ENCODE results near the gene RNASE11. TPM values are rescaled to one million over a fixed set of nuclear protein-coding genes. Genes with fewer than 3 reads are reported as not detected.

Gene RNASE11
- polyA plus RNA-seq, 3 donors: not detected

- 33% methylated on average over 5 of the region's 5 CpGs for WGBS (ENCODE audit: insufficient coverage)
- H3K4me1 ChIP-seq (ENCODE audit: control insufficient read depth in 1 of 2, insufficient read depth in 2 of 2, low read length in 2 of 2): no peaks in the 10 kb centered on the region
- H3K4me3 ChIP-seq (replicated peaks in 1 of 3; ENCODE audit: low read depth in 2 of 3, low read length in 3 of 3): no peak overlapping the region
- H3K9ac ChIP-seq (ENCODE audit: insufficient read depth, low read length, poor library complexity, severe bottlenecking): no peak overlapping the region
- Mint-ChIP-seq H3K27ac (no peak overlapping the region), H3K4me3 (no peak overlapping the region), H3K9me3 (peaks cover 2 to 5% (median 4%) of the 10 kb centered on the region in 7 donors), H3K4me1 (peaks cover 13% of the 10 kb centered on the region), H3K36me3 (no peaks in the 10 kb centered on the region), H3K27me3 (ENCODE audit: low read depth in 3 of 3) (peaks cover 0 to 5% (median 4%) of the 10 kb centered on the region in 3 donors)
- no peaks in the 10 kb centered on the region for H3K79me2 ChIP-seq (ENCODE audit: insufficient read depth, low read length)
- no peaks in the 10 kb centered on the region for H3K9me3 ChIP-seq (replicated peaks in 1 of 2; ENCODE audit: control insufficient read depth in 1 of 2, insufficient read depth in 1 of 2, low read length in 2 of 2)
- intact Hi-C loops (cut with micrococcal nuclease): no loop called here
- H3K27ac ChIP-seq (ENCODE audit: low read depth in 1 of 2, low read length in 2 of 2): no peak overlapping the region
- no peaks in the 10 kb centered on the region for H4K20me1 ChIP-seq (ENCODE audit: insufficient read depth, low read length)
- H3K4me2 ChIP-seq (replicated peaks; ENCODE audit: extremely low read depth, low read length, poor library complexity, severe bottlenecking): no peak overlapping the region
- DNase-seq: no peak
- no peak for TF ChIP-seq CTCF (IDR thresholded peaks at IDR 0.05)
- H3K36me3 ChIP-seq (replicated peaks in 1 of 2; ENCODE audit: control insufficient read depth in 1 of 2, insufficient read depth in 2 of 2, low read length in 2 of 2): no peaks in the 10 kb centered on the region
- H3K27me3 ChIP-seq (ENCODE audit: control insufficient read depth in 2 of 2, insufficient read depth in 2 of 2, low read length in 2 of 2): no peaks in the 10 kb centered on the region
- no peak overlapping the region for H2AFZ ChIP-seq (ENCODE audit: insufficient read depth, low read depth, low read length, poor library complexity, severe bottlenecking)
Observed at GRCh38 chr14:20583908-20584307, 3.9 kb downstream of the RNASE11 start.

GRCh38 chr14:20583142-20583541 lies 4.7 kb downstream of the RNASE11 start:
- no peaks in the 10 kb centered on the region for H3K9me3 ChIP-seq (replicated peaks in 1 of 2; ENCODE audit: control insufficient read depth in 1 of 2, insufficient read depth in 1 of 2, low read length in 2 of 2)
- no peak overlapping the region for H2AFZ ChIP-seq (ENCODE audit: insufficient read depth, low read depth, low read length, poor library complexity, severe bottlenecking)
- no peaks in the 10 kb centered on the region for H4K20me1 ChIP-seq (ENCODE audit: insufficient read depth, low read length)
- H3K36me3 ChIP-seq (replicated peaks in 1 of 2; ENCODE audit: control insufficient read depth in 1 of 2, insufficient read depth in 2 of 2, low read length in 2 of 2): no peaks in the 10 kb centered on the region
- Mint-ChIP-seq H3K4me1 (peaks cover 13% of the 10 kb centered on the region), H3K36me3 (no peaks in the 10 kb centered on the region), H3K4me3 (no peak overlapping the region), H3K9me3 (peaks cover 2 to 5% (median 4%) of the 10 kb centered on the region in 7 donors), H3K27ac (no peak overlapping the region), H3K27me3 (ENCODE audit: low read depth in 3 of 3) (peaks cover 0 to 5% (median 4%) of the 10 kb centered on the region in 3 donors)
- no peak overlapping the region for H3K9ac ChIP-seq (ENCODE audit: insufficient read depth, low read length, poor library complexity, severe bottlenecking)
- H3K79me2 ChIP-seq (ENCODE audit: insufficient read depth, low read length): no peaks in the 10 kb centered on the region
- intact Hi-C loops (cut with micrococcal nuclease): no loop called here
- TF ChIP-seq CTCF (IDR thresholded peaks at IDR 0.05): no peak
- no peak overlapping the region for H3K4me2 ChIP-seq (replicated peaks; ENCODE audit: extremely low read depth, low read length, poor library complexity, severe bottlenecking)
- H3K27me3 ChIP-seq (ENCODE audit: control insufficient read depth in 2 of 2, insufficient read depth in 2 of 2, low read length in 2 of 2): no peaks in the 10 kb centered on the region
- H3K4me3 ChIP-seq (replicated peaks in 1 of 3; ENCODE audit: low read depth in 2 of 3, low read length in 3 of 3): no peak overlapping the region
- H3K27ac ChIP-seq (ENCODE audit: low read depth in 1 of 2, low read length in 2 of 2): no peak overlapping the region
- DNase-seq: no peak
- H3K4me1 ChIP-seq (ENCODE audit: control insufficient read depth in 1 of 2, insufficient read depth in 2 of 2, low read length in 2 of 2): no peaks in the 10 kb centered on the region

All from CD14-positive monocyte (primary cell).